ENCODE measurements around the gene ZNF710. TPM values are rescaled to one million over a fixed set of nuclear protein-coding genes. Genes with fewer than 3 reads are reported as not detected.

The ZNF710 gene
- total and polyA plus RNA-seq, 9 of the 15 experiments (the other 6 are each of a cell fraction or from before 2014, with no cell fraction given): 0.56 to 14.2 (median 5.2) TPM

GRCh38 chr15:90001062-90001682 is at the start of gene ZNF710 (continued):
- TF ChIP-seq, protein P1, sequence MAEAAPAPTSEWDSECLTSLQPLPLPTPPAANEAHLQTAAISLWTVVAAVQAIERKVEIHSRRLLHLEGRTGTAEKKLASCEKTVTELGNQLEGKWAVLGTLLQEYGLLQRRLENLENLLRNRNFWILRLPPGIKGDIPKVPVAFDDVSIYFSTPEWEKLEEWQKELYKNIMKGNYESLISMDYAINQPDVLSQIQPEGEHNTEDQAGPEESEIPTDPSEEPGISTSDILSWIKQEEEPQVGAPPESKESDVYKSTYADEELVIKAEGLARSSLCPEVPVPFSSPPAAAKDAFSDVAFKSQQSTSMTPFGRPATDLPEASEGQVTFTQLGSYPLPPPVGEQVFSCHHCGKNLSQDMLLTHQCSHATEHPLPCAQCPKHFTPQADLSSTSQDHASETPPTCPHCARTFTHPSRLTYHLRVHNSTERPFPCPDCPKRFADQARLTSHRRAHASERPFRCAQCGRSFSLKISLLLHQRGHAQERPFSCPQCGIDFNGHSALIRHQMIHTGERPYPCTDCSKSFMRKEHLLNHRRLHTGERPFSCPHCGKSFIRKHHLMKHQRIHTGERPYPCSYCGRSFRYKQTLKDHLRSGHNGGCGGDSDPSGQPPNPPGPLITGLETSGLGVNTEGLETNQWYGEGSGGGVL (CRISPR knock-in tag; IDR thresholded peaks at IDR 0.05): no peak
- TF ChIP-seq ZSCAN32 (CRISPR knock-in tag; IDR thresholded peaks at IDR 0.05): no peak
- TF ChIP-seq ZBTB1 (CRISPR knock-in tag; IDR thresholded peaks at IDR 0.05; ENCODE audit: borderline replicate concordance, low read depth): no peak
- peak; percentile 50; the same call in 1 of the 2 replicates for TF ChIP-seq ZNF395 (CRISPR knock-in tag; IDR thresholded peaks at IDR 0.05)
- TF ChIP-seq ZKSCAN3 (CRISPR knock-in tag; IDR thresholded peaks at IDR 0.05): no peak
- 0 out of 2 replicates have a peak, but pooled peaks have one; percentile 26 for TF ChIP-seq SPI1 (IDR thresholded peaks at IDR 0.05; ENCODE audit: borderline replicate concordance, low read depth, low read length)
- TF ChIP-seq NCOA4 (IDR thresholded peaks at IDR 0.05; ENCODE audit: partially characterized antibody): no peak
- TF ChIP-seq ARNT (IDR thresholded peaks at IDR 0.05): peak; percentile 40 to 60; a peak in 2 of 4 replicates
- TF ChIP-seq ZNF143 (CRISPR knock-in tag; IDR thresholded peaks at IDR 0.05): no peak
- TF ChIP-seq KLF16 (IDR thresholded peaks at IDR 0.05): no peak
- no peak for TF ChIP-seq TAF7 (tag; IDR thresholded peaks at IDR 0.05)
- peak; percentile 52 to 66; a peak in 3 of 4 replicates for TF ChIP-seq MAZ (CRISPR knock-in tag; conservative IDR thresholded peaks at IDR 0.05 in 1 of 2, IDR thresholded peaks at IDR 0.05 in 1 of 2)
- TF ChIP-seq ATF3 (IDR thresholded peaks at IDR 0.05): no peak
- TF ChIP-seq ATF3 (CRISPR knock-in tag; conservative IDR thresholded peaks at IDR 0.05): no peak
- TF ChIP-seq BCOR (IDR thresholded peaks at IDR 0.05): peak; percentile 44; the same call in 1 of the 2 replicates
- no peak for TF ChIP-seq GATAD2B (IDR thresholded peaks at IDR 0.05; ENCODE audit: borderline replicate concordance)
- no peak for TF ChIP-seq SFPQ (IDR thresholded peaks at IDR 0.05; ENCODE audit: low read depth, low read length)
- TF ChIP-seq DEAF1 (CRISPR knock-in tag; IDR thresholded peaks at IDR 0.05): no peak

All from K562 (cell line).